GM12878 (cell line): ENCODE data around the gene HOXA1. TPM values are rescaled to one million over a fixed set of nuclear protein-coding genes. Genes with fewer than 3 reads are reported as not detected.

Source experiments
- ATAC-seq: fragments of 200-7000 bp; cut with Tn5 transposase; 3 replicates; pipeline ENCODE4 v1.9.1; 2020; ENCODE audit warnings: mild to moderate bottlenecking, moderate library complexity
- BruUV-seq: library from RNA; stranded (reverse); fragments of 400-500 nt; replicated peaks from 2 replicates; lab custom pipeline; 2021; lab: Mats Ljungman, UMichigan
- CTCF ChIA-PET: fragments of 300-600 bp; sonication (Branson Sonifier 250); formaldehyde crosslinking; extraction: SDS; loops from one replicate; lab custom pipeline; 2021; ENCODE audit warnings: inconsistent platforms; lab: Yijun Ruan, JAX
- POLR2A ChIA-PET: fragments of 350-600 bp; formaldehyde crosslinking; extraction: SDS; loops from one replicate; lab custom pipeline; 2021; ENCODE audit warnings: inconsistent platforms; lab: Charles Lee
- RAD21 ChIA-PET: fragments of 300-600 bp; sonication (Branson Sonifier 250); formaldehyde crosslinking; loops from one replicate; lab custom pipeline; 2023; ENCODE audit warnings: antibody characterized with exemption; ENCODE audit not compliant: unreplicated experiment; lab: Charles Lee
- SMC1A ChIA-PET: fragments of 300-600 bp; sonication (Branson Sonifier 250); formaldehyde crosslinking; loops from one replicate; lab custom pipeline; 2023; ENCODE audit not compliant: unreplicated experiment, uncharacterized antibody; lab: Charles Lee
- DNase-seq: peaks from one replicate; pipeline ENCODE4 v3.0.0-alpha.2; 2011; ENCODE audit warnings: low read depth, low spot score
- FAIRE-seq: peaks from 3 replicates; lab custom pipeline; 2011; peaks lifted over from hg19 to GRCh38; lab: Jason Lieb, UNC
- H2AFZ ChIP-seq: 2 replicates; pipeline ENCODE4 v1.6.0; 2011; ENCODE audit warnings: low read depth, low read length, control low read depth; ENCODE audit not compliant: control insufficient read depth
- H3K27ac ChIP-seq: 2 replicates; pipeline ENCODE4 v1.5.1; 2011; ENCODE audit warnings: control low read depth; ENCODE audit not compliant: control insufficient read depth, insufficient read depth
- H3K27me3 ChIP-seq, 2 experiments: replicated peaks in 1 of 2; 2 replicates each; pipeline versions ENCODE4 v1.6.0 to v1.6.1; 2011; ENCODE audit warnings: low read length in 1 of 2; ENCODE audit not compliant: control insufficient read depth in 2 of 2, insufficient read depth in 2 of 2
- H3K36me3 ChIP-seq, 2 experiments: 2 replicates each; pipeline ENCODE4 v1.5.1; 2011; ENCODE audit warnings: low read length in 1 of 2; ENCODE audit not compliant: control insufficient read depth in 2 of 2, insufficient read depth in 2 of 2
- H3K4me1 ChIP-seq: 2 replicates; pipeline ENCODE4 v1.6.1; 2011; ENCODE audit warnings: mild to moderate bottlenecking, low read length, moderate library complexity, mixed read lengths; ENCODE audit not compliant: control insufficient read depth, insufficient read depth
- H3K4me2 ChIP-seq: 2 replicates; pipeline ENCODE4 v1.6.0; 2011; ENCODE audit warnings: control low read depth; ENCODE audit not compliant: control insufficient read depth, insufficient read depth
- H3K4me3 ChIP-seq: fragments of 200-600 bp; sonication (generic); 2 replicates; pipeline ENCODE4 v1.5.1; 2016
- H3K79me2 ChIP-seq: 2 replicates; pipeline ENCODE4 v1.6.0; 2011; ENCODE audit warnings: low read length; ENCODE audit not compliant: control insufficient read depth, insufficient read depth
- H3K9ac ChIP-seq: 2 replicates; pipeline ENCODE4 v1.8.0; 2011; ENCODE audit warnings: low read length, control low read depth, mixed read lengths; ENCODE audit not compliant: control insufficient read depth, insufficient read depth
- H3K9me3 ChIP-seq: replicated peaks from 3 replicates; pipeline ENCODE4 v1.5.1; 2011; ENCODE audit warnings: mild to moderate bottlenecking, low read length; ENCODE audit not compliant: control insufficient read depth, insufficient read depth
- H4K20me1 ChIP-seq: 2 replicates; pipeline ENCODE4 v1.6.0; 2011; ENCODE audit not compliant: control insufficient read depth, insufficient read depth
- BHLHE40 ChIP-seq, 2 experiments: fragments of 450-650 bp in 1 of 2; IDR thresholded peaks; 2 replicates each; pipeline ENCODE4 v1.6.1; 2011 to 2017; ENCODE audit warnings: low read depth in 2 of 2, borderline replicate concordance in 1 of 2, improper control_type of control experiment in 1 of 2, low read length in 1 of 2, mild to moderate bottlenecking in 1 of 2
- CBFB ChIP-seq: IDR thresholded peaks from 2 replicates; pipeline ENCODE4 v1.6.1; 2016; ENCODE audit warnings: antibody characterized with exemption, low read depth
- CBX3 ChIP-seq: fragments of 200-600 bp; sonication (generic); IDR thresholded peaks from 2 replicates; pipeline ENCODE4 v1.6.1; 2016; ENCODE audit warnings: low read depth, borderline replicate concordance
- FOXM1 ChIP-seq: IDR thresholded peaks from 2 replicates; pipeline ENCODE4 v1.6.1; 2012; ENCODE audit warnings: low read depth, mild to moderate bottlenecking, inconsistent platforms, low read length, moderate library complexity
- HCFC1 ChIP-seq: fragments of 150-350 bp; IDR thresholded peaks from 2 replicates; pipeline ENCODE4 v1.6.1; 2014; ENCODE audit warnings: low read length
- JUNB ChIP-seq: IDR thresholded peaks from 2 replicates; pipeline ENCODE4 v1.6.1; 2016; ENCODE audit warnings: antibody characterized with exemption, mild to moderate bottlenecking
- NR2C2 ChIP-seq: IDR thresholded peaks from 2 replicates; pipeline ENCODE4 v1.6.1; 2011; ENCODE audit warnings: borderline replicate concordance, low read depth; ENCODE audit not compliant: control insufficient read depth, insufficient read length
- PBX3 ChIP-seq: IDR thresholded peaks from 2 replicates; pipeline ENCODE4 v1.6.1; 2011; ENCODE audit warnings: mild to moderate bottlenecking, low read depth, low read length, moderate library complexity; ENCODE audit not compliant: insufficient replicate concordance
- POLR2A ChIP-seq: IDR thresholded peaks from 2 replicates; pipeline ENCODE4 v1.6.1; 2011; ENCODE audit warnings: low read depth, mild to moderate bottlenecking, low read length
- PRDM15 ChIP-seq: fragments of 450-650 bp; formaldehyde crosslinking; IDR thresholded peaks from 2 replicates; pipeline ENCODE4 v1.4.0; 2020; ENCODE audit warnings: mild to moderate bottlenecking, moderate library complexity
- RAD51 ChIP-seq: fragments of 450-650 bp; IDR thresholded peaks from 2 replicates; pipeline ENCODE4 v1.6.1; 2016; ENCODE audit warnings: moderate library complexity, mild to moderate bottlenecking, inconsistent platforms
- RUNX3 ChIP-seq: IDR thresholded peaks from 2 replicates; pipeline ENCODE4 v1.6.1; 2012; ENCODE audit warnings: low read length, inconsistent platforms
- YBX1 ChIP-seq: fragments of 450-650 bp; IDR thresholded peaks from 2 replicates; pipeline ENCODE4 v1.6.1; 2016; ENCODE audit warnings: antibody characterized with exemption
- ZBTB33 ChIP-seq: fragments of 450-650 bp; IDR thresholded peaks from 2 replicates; pipeline ENCODE4 v1.6.1; 2017; ENCODE audit warnings: mild to moderate bottlenecking
- ZZZ3 ChIP-seq: IDR thresholded peaks from 2 replicates; pipeline ENCODE4 v1.6.1; 2011; ENCODE audit warnings: low read depth; ENCODE audit not compliant: control insufficient read depth, insufficient read length
- WGBS: methylation state at CpG from one replicate; pipeline ENCODE4 v1.1.6; 2016; ENCODE audit warnings: low lambda C conversion rate; ENCODE audit not compliant: insufficient replicate concordance, insufficient coverage; ENCODE audit errors: missing lambda C conversion rate; 5-methylcytosine and 5-hydroxymethylcytosine counted together
- in situ Hi-C: fragments of 300-500 bp; cut with MboI; formaldehyde crosslinking; loops from 9 replicates; pipeline ENCODE4 v1.14.3; 2018; ENCODE audit warnings: mixed read lengths
- intact Hi-C: fragments of 100-400 bp; cut with micrococcal nuclease; formaldehyde crosslinking; loops from one replicate; pipeline ENCODE4 v1.14.2; 2022; ENCODE audit not compliant: unreplicated experiment
- polyA plus RNA-seq, 11 experiments: library from polyadenylated mRNA; depleted of rRNA in 4 of 11; unstranded in 6 of 11; stranded (reverse) in 5 of 11; fragments of >200 nt; fragmentation: Nextera tagmentation in 4 of 11; fragmentation: Illumina TruSeq in 1 of 11; extraction: Ambion mirVana in 4 of 11; extraction: Trizol in 1 of 11; gene quantifications; 1 replicate in 1 of 11; 2 replicates in 10 of 11; pipeline versions ENCODE4 v1.2.1 to v1.2.3, GENCODE V29; 2011 to 2016; ENCODE audit warnings: inconsistent platforms in 2 of 11, missing spikeins in 2 of 11, low read depth in 1 of 11
- total RNA-seq, 4 experiments: library from RNA; depleted of rRNA in 3 of 4; stranded (reverse); fragments of >200 nt in 3 of 4; fragmentation: Illumina TruSeq in 1 of 4; extraction: Trizol in 1 of 4; gene quantifications; 2 replicates each; pipeline versions ENCODE4 v1.2.1 to v1.2.3, GENCODE V29; 2013 to 2021

Gene HOXA1
- total and polyA plus RNA-seq, 10 of the 15 experiments (the other 5 are each of a cell fraction or from before 2014, with no cell fraction given): 0.06 to 1.7 (median 0.18) TPM; not detected in 3

GRCh38 chr7:27117887-27118491 lies 22.2 kb upstream of the HOXA1 start:
- Histone ChIP-seq H3K27me3 (no peaks in the 10 kb centered on the region; a peak in 1 of 4 replicates), H3K79me2 (no peaks in the 10 kb centered on the region), H3K27ac (no peak overlapping the region), H3K4me3 (no peak overlapping the region), H3K4me1 (no peaks in the 10 kb centered on the region), H3K9ac (no peak overlapping the region), H3K4me2 (no peak overlapping the region), H3K9me3 (no peaks in the 10 kb centered on the region), H4K20me1 (no peaks in the 10 kb centered on the region; the same call in 1 of the 2 replicates), H3K36me3 (no peaks in the 10 kb centered on the region), H2AFZ (no peak overlapping the region)
- ChIA-PET RAD21 (no interaction called here), SMC1A (interaction anchor here (1.3 to 2.8 kb wide), 2 partner anchors 16 to 35 kb away, joined by 3 to 6 read pairs; no protein-coding TSS in a partner anchor), CTCF (no interaction called here), POLR2A (no interaction called here)
- DNase-seq (no peak), ATAC-seq (no peak), FAIRE-seq (no peak)
- no TSS peak for BruUV-seq
- WGBS: 67% methylated on average over 19 of the region's 19 CpGs
- intact Hi-C loops: no loop called here
- TF ChIP-seq PRDM15: no peak
- no peak for TF ChIP-seq RUNX3
- no peak for TF ChIP-seq POLR2A
- TF ChIP-seq YBX1: no peak
- TF ChIP-seq PBX3: no peak
- TF ChIP-seq ZBTB33: no peak
- no peak for TF ChIP-seq CBX3
- no peak for TF ChIP-seq NR2C2
- TF ChIP-seq ZZZ3: no peak
- TF ChIP-seq FOXM1: no peak
- TF ChIP-seq CBFB: no peak
- TF ChIP-seq RAD51: no peak
- no peak for TF ChIP-seq BHLHE40 (IDR thresholded peaks at IDR 0.05; ENCODE audit: borderline replicate concordance in 1 of 2, low read depth in 2 of 2, low read length in 1 of 2)
- no peak for TF ChIP-seq JUNB
- TF ChIP-seq HCFC1: no peak
- in situ Hi-C loops: no loop called here
